GM10248 (cell line): ENCODE measurements around the gene SLAMF1.

Source experiments
- CTCF ChIA-PET: fragments of 300-600 bp; sonication (Branson Sonifier 250); formaldehyde crosslinking; extraction: SDS; loops from one replicate; lab custom pipeline; 2021; ENCODE audit warnings: antibody characterized with exemption; lab: Yijun Ruan, JAX
- POLR2A ChIA-PET: fragments of 350-650 bp; sonication (Branson Sonifier 250); formaldehyde crosslinking; extraction: SDS; loops from one replicate; lab custom pipeline; 2020; ENCODE audit warnings: antibody characterized with exemption; lab: Yijun Ruan, JAX
- DNase-seq: peaks from one replicate; pipeline ENCODE4 v3.0.0; 2012; ENCODE audit errors: extremely low spot score
- CTCF ChIP-seq: IDR thresholded peaks from 2 replicates; pipeline ENCODE4 v1.5.1; 2012; ENCODE audit warnings: mild to moderate bottlenecking, low read depth; ENCODE audit errors: extremely low read depth, missing control alignments, control extremely low read depth

The SLAMF1 gene

GRCh38 chr1:160681066-160681890 lies 34.4 kb upstream of the SLAMF1 start:
- peak; percentile 55 for DNase-seq
- POLR2A ChIA-PET = interaction anchor here (0.6 to 0.8 kb wide), 3 partner anchors 54 to 1941 kb away, joined by 3 read pairs; no protein-coding TSS in a partner anchor

GRCh38 chr1:160680399-160680798 lies 33.6 kb upstream of the SLAMF1 start:
- no peak for DNase-seq
- TF ChIP-seq CTCF = no peak
- ChIA-PET CTCF (interaction anchor here (0.6 to 8.3 kb wide), 31 partner anchors 8 to 310 kb away, joined by 3 to 64 read pairs (median 5); partner anchors contain the start of genes CD48 and ITLN2), POLR2A (interaction anchor here (0.8 kb wide), 2 partner anchors 54 to 75 kb away, joined by 3 read pairs; no protein-coding TSS in a partner anchor)

More at GRCh38 chr1:160681066-160681890, 34.4 kb upstream of the SLAMF1 start:
- TF ChIP-seq CTCF = peak; percentile 93
- CTCF ChIA-PET = interaction anchor here (0.7 to 8.3 kb wide), 35 partner anchors 9 to 309 kb away, joined by 3 to 64 read pairs (median 4); partner anchors contain the start of genes CD48 and ITLN2

GRCh38 chr1:160679893-160680292 lies 33.0 kb upstream of the SLAMF1 start:
- DNase-seq = no peak
- no peak for TF ChIP-seq CTCF
- CTCF ChIA-PET = interaction anchor here (0.6 to 8.3 kb wide), 20 partner anchors 8 to 310 kb away, joined by 3 to 64 read pairs (median 5); partner anchors contain the start of gene ITLN2
- POLR2A ChIA-PET = no interaction called here

- DNase-seq = no peak
- CTCF ChIA-PET = interaction anchor here (3.8 to 8.3 kb wide), 2 partner anchors 153 to 276 kb away, joined by 24 to 64 read pairs; partner anchors contain the start of gene ITLN2
- no peak for TF ChIP-seq CTCF
- POLR2A ChIA-PET = interaction anchor here (0.6 kb wide), 1 partner anchor 344 kb away, joined by 4 read pairs; the partner anchor contains the start of gene F11R
Measured at GRCh38 chr1:160676869-160677597, 30.2 kb upstream of the SLAMF1 start.

- peak; percentile 67 for DNase-seq
- ChIA-PET CTCF (interaction anchor here (0.6 to 6.3 kb wide), 44 partner anchors 9 to 574 kb away, joined by 3 to 48 read pairs (median 4); partner anchors contain the start of genes CD244, ITLN2 and SLAMF1), POLR2A (interaction anchor here (0.6 to 1.5 kb wide), 7 partner anchors 34 to 316 kb away, joined by 3 to 6 read pairs (median 3); no protein-coding TSS in a partner anchor)
- peak; percentile 90 for TF ChIP-seq CTCF
Measured at GRCh38 chr1:160675641-160676410, 29.0 kb upstream of the SLAMF1 start.
